HG03103 (cell line): ENCODE measurements around the gene CHPF.
A peak's percentile ranks its signal among the peaks of the same experiment; 100 is the strongest.

Experiments used
- ATAC-seq: cut with Tn5 transposase; IDR thresholded peaks from one replicate; pipeline ENCODE4 v1.9.1; 2021; ENCODE audit warnings: low read depth; ENCODE audit not compliant: unreplicated experiment

The CHPF gene

GRCh38 chr2:219499555-219499954 lies 44.1 kb downstream of the CHPF start:
- ATAC-seq, result no peak

- ATAC-seq, result no peak
Observed at GRCh38 chr2:219499058-219499307, 44.6 kb downstream of the CHPF start.

GRCh38 chr2:219498280-219499057 lies 45.1 kb downstream of the CHPF start, which contains the start of gene GMPPA:
Gene GMPPA (plus strand): TSS chr2:219498891. CDS start chr2:219499976, 1,085 bp downstream.
- peak; percentile 93 for ATAC-seq

- no peak for ATAC-seq
Observed at GRCh38 chr2:219497495-219498279, 45.9 kb downstream of the CHPF start.

GRCh38 chr2:219496825-219497494 lies 46.6 kb downstream of the CHPF start:
- no peak for ATAC-seq

GRCh38 chr2:219496247-219496824 lies 47.3 kb downstream of the CHPF start:
- no peak for ATAC-seq

GRCh38 chr2:219495531-219496122 lies 48.0 kb downstream of the CHPF start:
- peak; percentile 32 for ATAC-seq

- no peak for ATAC-seq
Observed at GRCh38 chr2:219494952-219495530, 48.6 kb downstream of the CHPF start.

- ATAC-seq, result no peak
Observed at GRCh38 chr2:219493086-219493485, 50.5 kb downstream of the CHPF start.

GRCh38 chr2:219492575-219492974 lies 51.0 kb downstream of the CHPF start:
- no peak for ATAC-seq

GRCh38 chr2:219491278-219491963 lies 52.2 kb downstream of the CHPF start:
- no peak for ATAC-seq

- no peak for ATAC-seq
Observed at GRCh38 chr2:219490600-219491130, 52.9 kb downstream of the CHPF start.

- no peak for ATAC-seq
Observed at GRCh38 chr2:219490186-219490585, 53.4 kb downstream of the CHPF start.

- ATAC-seq, result no peak
Observed at GRCh38 chr2:219489315-219489714, 54.3 kb downstream of the CHPF start.
